H1 (cell line): ENCODE measurements around the gene RRP7A. TPM values are rescaled to one million over a fixed set of nuclear protein-coding genes. Genes with fewer than 3 reads are reported as not detected.
A peak's percentile ranks its signal among the peaks of the same experiment; 100 is the strongest.

Experiments used
- CTCF ChIA-PET: fragments of 300-600 bp; sonication (Branson Sonifier 250); formaldehyde crosslinking; loops from one replicate; lab custom pipeline; 2021; ENCODE audit not compliant: partially characterized antibody; lab: Charles Lee
- POLR2A ChIA-PET: fragments of 300-600 bp; sonication (Branson Sonifier 250); formaldehyde crosslinking; loops from one replicate; lab custom pipeline; 2021; ENCODE audit warnings: inconsistent platforms; ENCODE audit not compliant: partially characterized antibody; lab: Charles Lee
- DNase-seq, 2 experiments: peaks; one replicate each; pipeline versions ENCODE4 v3.0.0 to v3.0.0-alpha.2; 2010 to 2022; ENCODE audit warnings: low spot score in 2 of 2, low read depth in 1 of 2, mixed read lengths in 1 of 2
- FAIRE-seq: peaks from 2 replicates; lab custom pipeline; 2011; peaks lifted over from hg19 to GRCh38; lab: Jason Lieb, UNC
- H2AFZ ChIP-seq: 2 replicates; pipeline ENCODE4 v1.8.1; 2012; ENCODE audit warnings: low read length, inconsistent platforms
- H2AK5ac ChIP-seq: 2 replicates; pipeline ENCODE4 v1.6.1; 2013; ENCODE audit warnings: low read depth, low read length
- H2BK120ac ChIP-seq: replicated peaks from 2 replicates; pipeline ENCODE3; 2013; ENCODE audit warnings: low read depth, low read length, inconsistent platforms
- H2BK12ac ChIP-seq: 2 replicates; pipeline ENCODE4 v1.6.1; 2013; ENCODE audit warnings: low read depth, low read length
- H2BK15ac ChIP-seq: 2 replicates; pipeline ENCODE4 v1.6.1; 2013; ENCODE audit warnings: low read length
- H2BK20ac ChIP-seq: 2 replicates; pipeline ENCODE4 v1.6.1; 2013; ENCODE audit warnings: low read length
- H2BK5ac ChIP-seq: 2 replicates; pipeline ENCODE4 v1.6.1; 2013; ENCODE audit warnings: low read depth, low read length
- H3K14ac ChIP-seq: 2 replicates; pipeline ENCODE4 v1.6.1; 2013; ENCODE audit warnings: inconsistent platforms; ENCODE audit not compliant: insufficient read length
- H3K18ac ChIP-seq: 2 replicates; pipeline ENCODE4 v1.6.1; 2013; ENCODE audit warnings: low read length; ENCODE audit errors: extremely low read depth
- H3K23ac ChIP-seq: 2 replicates; pipeline ENCODE4 v1.6.1; 2013; ENCODE audit warnings: inconsistent platforms; ENCODE audit not compliant: insufficient read length
- H3K23me2 ChIP-seq: 2 replicates; pipeline ENCODE4 v1.6.1; 2013; ENCODE audit warnings: low read depth, low read length
- H3K27ac ChIP-seq: 2 replicates; pipeline ENCODE4 v1.6.1; 2011; ENCODE audit warnings: low read depth, low read length, inconsistent platforms
- H3K27me3 ChIP-seq, 4 experiments: replicated peaks in 1 of 4; 1 replicate in 1 of 4; 2 replicates in 3 of 4; pipeline versions ENCODE4 v1.6.1 to v1.8.1; 2011 to 2013; ENCODE audit warnings: low read length in 3 of 4, mild to moderate bottlenecking in 3 of 4, inconsistent platforms in 2 of 4, mixed read lengths in 2 of 4, moderate library complexity in 1 of 4; ENCODE audit not compliant: control insufficient read depth in 3 of 4, insufficient read depth in 3 of 4; ENCODE audit errors: extremely low read depth in 1 of 4
- H3K36me3 ChIP-seq, 4 experiments: 2 replicates each; pipeline versions ENCODE4 v1.6.1 to v1.8.1; 2011 to 2013; ENCODE audit warnings: mild to moderate bottlenecking in 4 of 4, low read length in 3 of 4, moderate library complexity in 2 of 4, control low read depth in 1 of 4, inconsistent platforms in 1 of 4; ENCODE audit not compliant: insufficient read depth in 4 of 4, control insufficient read depth in 2 of 4
- H3K4ac ChIP-seq: replicated peaks from 2 replicates; pipeline ENCODE3; 2013; ENCODE audit warnings: low read length, low read depth, mixed read lengths, inconsistent platforms; ENCODE audit not compliant: insufficient read length
- H3K4me1 ChIP-seq, 4 experiments: replicated peaks in 1 of 4; 1 replicate in 1 of 4; 2 replicates in 3 of 4; pipeline versions ENCODE4 v1.6.1 to v1.8.1; 2011 to 2013; ENCODE audit warnings: low read length in 3 of 4, inconsistent platforms in 2 of 4, mixed read lengths in 1 of 4; ENCODE audit not compliant: insufficient read depth in 4 of 4, control insufficient read depth in 3 of 4
- H3K4me2 ChIP-seq, 2 experiments: 2 replicates each; pipeline versions ENCODE4 v1.6.1 to v1.8.1; 2011 to 2013; ENCODE audit warnings: low read depth in 2 of 2, low read length in 2 of 2, control low read depth in 1 of 2, inconsistent platforms in 1 of 2, mild to moderate bottlenecking in 1 of 2; ENCODE audit not compliant: insufficient read depth in 1 of 2
- H3K4me3 ChIP-seq, 4 experiments: fragments of 200-600, 300-600 bp in 1 of 4; sonication (generic), shearing (Covaris generic), sonication (Bioruptor Twin) in 1 of 4; 2 replicates each; pipeline versions ENCODE4 v1.5.1 to v1.8.1; 2011 to 2016; ENCODE audit warnings: low read length in 4 of 4, low read depth in 3 of 4, control low read depth in 2 of 4, inconsistent platforms in 2 of 4, mild to moderate bottlenecking in 2 of 4, mixed read lengths in 1 of 4, moderate library complexity in 1 of 4; ENCODE audit not compliant: insufficient read depth in 2 of 4; ENCODE audit errors: extremely low read depth in 1 of 4
- H3K56ac ChIP-seq: replicated peaks from 2 replicates; pipeline ENCODE3; 2013; ENCODE audit warnings: low read depth, mild to moderate bottlenecking, mixed read lengths, low read length, inconsistent platforms; ENCODE audit not compliant: insufficient read length
- H3K79me1 ChIP-seq: 2 replicates; pipeline ENCODE4 v1.6.1; 2013; ENCODE audit warnings: low read depth, low read length, control low read depth
- H3K79me2 ChIP-seq, 2 experiments: 2 replicates each; pipeline versions ENCODE4 v1.6.1 to v1.8.1; 2012 to 2013; ENCODE audit warnings: low read length in 2 of 2, mild to moderate bottlenecking in 2 of 2, inconsistent platforms in 1 of 2; ENCODE audit not compliant: insufficient read depth in 2 of 2, control insufficient read depth in 1 of 2
- H3K9ac ChIP-seq, 4 experiments: replicated peaks in 1 of 4; 1 replicate in 1 of 4; 2 replicates in 3 of 4; pipeline versions ENCODE4 v1.6.1 to v1.8.1; 2011 to 2013; ENCODE audit warnings: low read depth in 3 of 4, low read length in 3 of 4, control low read depth in 2 of 4, mild to moderate bottlenecking in 2 of 4, moderate library complexity in 2 of 4, inconsistent platforms in 1 of 4; ENCODE audit errors: extremely low read depth in 1 of 4
- H3K9me3 ChIP-seq, 2 experiments: 2 replicates each; pipeline versions ENCODE4 v1.6.1 to v1.8.1; 2012 to 2013; ENCODE audit warnings: mild to moderate bottlenecking in 2 of 2, moderate library complexity in 2 of 2, control low read depth in 1 of 2, inconsistent platforms in 1 of 2, low read depth in 1 of 2, low read length in 1 of 2, mixed read lengths in 1 of 2; ENCODE audit not compliant: insufficient read depth in 2 of 2
- H4K20me1 ChIP-seq, 2 experiments: replicated peaks in 1 of 2; 2 replicates each; pipeline versions ENCODE3 to v1.8.1; 2011 to 2013; ENCODE audit warnings: inconsistent platforms in 2 of 2, low read length in 2 of 2, mild to moderate bottlenecking in 1 of 2; ENCODE audit not compliant: insufficient read depth in 2 of 2, control insufficient read depth in 1 of 2
- H4K5ac ChIP-seq: 2 replicates; pipeline ENCODE4 v1.6.1; 2013; ENCODE audit warnings: low read length, low read depth, mixed read lengths, inconsistent platforms; ENCODE audit not compliant: insufficient read length
- H4K8ac ChIP-seq: 2 replicates; pipeline ENCODE4 v1.8.0; 2013; ENCODE audit warnings: mild to moderate bottlenecking, moderate library complexity, low read length, inconsistent platforms; ENCODE audit not compliant: insufficient read depth; ENCODE audit errors: extremely low read depth
- H4K91ac ChIP-seq: replicated peaks from 2 replicates; pipeline ENCODE3; 2013; ENCODE audit warnings: low read length, mixed read lengths, inconsistent platforms; ENCODE audit not compliant: insufficient read length
- GABPA ChIP-seq: IDR thresholded peaks from 2 replicates; pipeline ENCODE4 v1.6.1; 2011; ENCODE audit warnings: mild to moderate bottlenecking, low read length, moderate library complexity, borderline replicate concordance; ENCODE audit not compliant: insufficient read depth
- POLR2AphosphoS5 ChIP-seq: IDR thresholded peaks from 2 replicates; pipeline ENCODE4 v1.6.1; 2011; ENCODE audit warnings: low read depth, low read length
- TBP ChIP-seq: IDR thresholded peaks from 2 replicates; pipeline ENCODE4 v1.6.1; 2011; ENCODE audit warnings: low read depth, low read length, improper control_type of control experiment
- WGBS, 2 experiments: shearing (Covaris generic) in 1 of 2; methylation state at CpG; one replicate each; pipeline versions ENCODE4 v1.1.6 to v1.1.7; 2013 to 2015; ENCODE audit warnings: low lambda C conversion rate in 2 of 2, mixed read lengths in 2 of 2, inconsistent platforms in 1 of 2, low coverage in 1 of 2, missing lambda C conversion rate in 1 of 2; ENCODE audit not compliant: insufficient replicate concordance in 2 of 2, insufficient coverage in 1 of 2, insufficient read length in 1 of 2; ENCODE audit errors: extremely low coverage in 1 of 2, missing lambda C conversion rate in 1 of 2; 5-methylcytosine and 5-hydroxymethylcytosine counted together
- polyA plus RNA-seq, 7 experiments: library from polyadenylated mRNA; depleted of rRNA in 3 of 7; stranded (reverse) in 5 of 7; unstranded in 2 of 7; fragments of >200 nt in 5 of 7; fragments of 200-250 nt in 2 of 7; gene quantifications; 1 replicate in 5 of 7; 2 replicates in 1 of 7; 4 replicates in 1 of 7; pipeline versions ENCODE4 v1.2.1 to v1.2.3, GENCODE V29; 2011 to 2013; ENCODE audit warnings: missing spikeins in 2 of 7, mixed read lengths in 2 of 7
- total RNA-seq: library from RNA; stranded (reverse); fragmentation: NEBNext Ultra II Directional; extraction: Animal tissue kit (Norgen Biotek cat#: 25700); gene quantifications from 2 replicates; pipeline ENCODE4 v1.2.1, GENCODE V29; 2021
- TF ChIP-seq, protein P1 (sequence below): IDR thresholded peaks from 2 replicates; pipeline ENCODE4 v1.6.1; 2012; ENCODE audit warnings: low read length, inconsistent platforms

RRP7A gene
- total and polyA plus RNA-seq, 2 of the 8 experiments (the other 6 are each of a cell fraction or from before 2014, with no cell fraction given) = 18.4 to 49.0 TPM

DNA sequence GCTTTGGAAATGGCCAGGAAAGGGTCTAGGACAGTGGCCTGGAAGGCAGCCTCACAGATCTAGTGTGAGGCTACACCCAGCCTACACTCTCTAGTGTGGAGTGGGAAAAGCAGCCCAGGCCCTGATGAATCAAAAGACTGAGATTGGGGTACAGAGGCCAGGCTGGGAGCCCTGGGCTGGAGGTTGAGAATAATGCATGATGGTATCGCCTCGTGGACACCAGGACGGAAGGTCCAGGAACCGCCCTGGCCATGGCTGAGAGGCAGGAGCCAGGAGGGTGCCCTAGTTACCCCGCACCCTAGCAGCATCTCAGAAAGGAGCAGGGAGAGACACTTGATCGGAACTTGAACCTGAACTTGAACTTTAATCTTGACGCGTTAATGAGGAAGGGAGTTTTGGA, 46.9 kb downstream of the RRP7A start:
- Histone ChIP-seq H3K23me2 (peaks cover 4% of the 10 kb centered on the region; the same call in 1 of the 2 replicates), H4K5ac (no peak overlapping the region), H3K56ac (no peak overlapping the region), H2BK120ac (no peak overlapping the region), H3K27ac (no peak overlapping the region), H3K36me3 (no peaks in the 10 kb centered on the region), H2AK5ac (no peak overlapping the region), H2BK15ac (0 out of 2 replicates have a peak overlapping the region, but pooled peaks have one; percentile 33), H3K4me3 (no peak overlapping the region), H4K91ac (no peak overlapping the region), H4K20me1 (no peaks in the 10 kb centered on the region), H3K79me1 (no peaks in the 10 kb centered on the region), H3K27me3 (no peaks in the 10 kb centered on the region), H2AFZ (no peak overlapping the region), H3K79me2 (no peaks in the 10 kb centered on the region), H3K4me2 (no peak overlapping the region), H4K8ac (no peak overlapping the region), H3K18ac (no peak overlapping the region), H3K14ac (no peak overlapping the region), H3K4ac (no peak overlapping the region), H2BK20ac (0 out of 2 replicates have a peak overlapping the region, but pooled peaks have one; percentile 37), H3K4me1 (0 out of 7 replicates have a peak, but pooled peaks cover 0 to 1% (median 0%) of the 10 kb centered on the region in 4 experiments), H3K9me3 (no peaks in the 10 kb centered on the region), H2BK5ac (no peak overlapping the region), H3K23ac (no peak overlapping the region), H2BK12ac (peak overlapping the region; percentile 77; the same call in 1 of the 2 replicates), H3K9ac (no peak overlapping the region)
- FAIRE-seq (no peak), DNase-seq (no peak)
- POLR2A ChIA-PET = interaction anchor here (0.8 to 1.2 kb wide), 2 partner anchors 9 to 27 kb away, joined by 4 to 7 read pairs; no protein-coding TSS in a partner anchor
- 89% methylated on average over 8 of the region's 8 CpGs; no CpG with 5 or more reads in 1 of the 2 experiments for WGBS, 2 experiments
- CTCF ChIA-PET = interaction anchor here (0.7 to 6.4 kb wide), 26 partner anchors 8 to 362 kb away, joined by 3 to 41 read pairs (median 4); partner anchors contain the start of gene NFAM1
- TF ChIP-seq POLR2AphosphoS5 (no peak), GABPA (no peak), TBP (no peak)
- TF ChIP-seq, protein P1, sequence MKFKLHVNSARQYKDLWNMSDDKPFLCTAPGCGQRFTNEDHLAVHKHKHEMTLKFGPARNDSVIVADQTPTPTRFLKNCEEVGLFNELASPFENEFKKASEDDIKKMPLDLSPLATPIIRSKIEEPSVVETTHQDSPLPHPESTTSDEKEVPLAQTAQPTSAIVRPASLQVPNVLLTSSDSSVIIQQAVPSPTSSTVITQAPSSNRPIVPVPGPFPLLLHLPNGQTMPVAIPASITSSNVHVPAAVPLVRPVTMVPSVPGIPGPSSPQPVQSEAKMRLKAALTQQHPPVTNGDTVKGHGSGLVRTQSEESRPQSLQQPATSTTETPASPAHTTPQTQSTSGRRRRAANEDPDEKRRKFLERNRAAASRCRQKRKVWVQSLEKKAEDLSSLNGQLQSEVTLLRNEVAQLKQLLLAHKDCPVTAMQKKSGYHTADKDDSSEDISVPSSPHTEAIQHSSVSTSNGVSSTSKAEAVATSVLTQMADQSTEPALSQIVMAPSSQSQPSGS = no peak
